ENCODE results near the gene PADI4.

- TF ChIP-seq MXI1 (IDR thresholded peaks at IDR 0.05; ENCODE audit: borderline replicate concordance, low read depth, low read length) (no peak), RFX5 (IDR thresholded peaks at IDR 0.05; ENCODE audit: low read depth, low read length) (no peak), CTCF (conservative IDR thresholded peaks at IDR 0.05; ENCODE audit: low read depth, low read length) (no peak), ELK1 (IDR thresholded peaks at IDR 0.05; ENCODE audit: borderline replicate concordance, low read depth, low read length) (no peak), POLR2A (IDR thresholded peaks at IDR 0.05; ENCODE audit: low read depth, low read length) (no peak), SMC3 (IDR thresholded peaks at IDR 0.05; ENCODE audit: low read depth, low read length) (no peak), MAZ (IDR thresholded peaks at IDR 0.05; ENCODE audit: borderline replicate concordance, low read depth, low read length) (no peak), MAFK (IDR thresholded peaks at IDR 0.05; ENCODE audit: low read depth, low read length) (no peak), RCOR1 (IDR thresholded peaks at IDR 0.05; ENCODE audit: insufficient replicate concordance, low read length) (no peak), CEBPB (IDR thresholded peaks at IDR 0.05; ENCODE audit: low read depth, low read length) (no peak)
Measured at GRCh38 chr1:17305576-17306095, 2.4 kb upstream of the PADI4 start.

Measured in IMR-90 (cell line).